ENCODE results near the gene PSMA6. TPM values are rescaled to one million over a fixed set of nuclear protein-coding genes. Genes with fewer than 3 reads are reported as not detected.

The PSMA6 gene
- 225 and 269 TPM in 2 replicates for total RNA-seq

DNA sequence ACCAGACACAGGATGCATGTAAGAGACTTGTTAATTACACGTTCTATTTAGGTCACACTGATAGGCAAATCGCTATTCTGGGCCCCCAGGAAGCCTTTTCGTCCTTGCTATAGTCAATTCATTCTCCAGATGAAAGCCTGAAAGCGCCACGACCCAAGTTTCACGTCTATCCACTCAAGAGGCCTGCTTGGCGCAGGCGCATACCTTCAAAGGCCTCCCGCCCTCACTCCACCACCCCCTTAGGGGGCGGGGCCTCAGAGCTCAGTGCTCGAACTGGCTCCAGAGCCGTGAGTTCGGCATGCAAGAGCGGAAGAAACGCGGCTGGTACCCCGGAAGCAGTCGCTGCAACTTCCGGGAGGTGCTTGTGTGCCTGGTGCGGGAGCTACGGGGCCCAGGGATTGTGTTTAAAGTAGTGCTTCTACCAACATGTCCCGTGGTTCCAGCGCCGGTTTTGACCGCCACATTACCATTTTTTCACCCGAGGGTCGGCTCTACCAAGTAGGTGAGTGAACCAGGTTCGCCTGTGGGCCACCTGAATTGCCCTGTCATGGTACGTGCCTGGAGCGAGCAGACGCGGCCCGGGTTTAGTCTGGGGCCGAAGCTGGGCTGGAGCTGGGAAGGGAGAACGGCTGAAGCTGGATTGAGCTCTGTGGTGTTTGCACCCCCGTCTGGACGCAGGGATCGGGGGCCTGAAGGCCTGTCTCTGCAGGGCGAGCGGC, at the start of gene PSMA6:
TSS of gene PSMA6 (plus strand) at position 332 of the 719 bp plus-strand sequence. CDS start at position 427, 95 bp downstream.

Other genes with a start within 250 kb of the PSMA6 start
- gene FAM177A1, start 246.1 kb upstream of the PSMA6 start, total RNA-seq: 28.1 and 36.2 TPM in 2 replicates
- 51.6 and 53.5 TPM in 2 replicates for gene PPP2R3C, start 170.4 kb upstream of the PSMA6 start, total RNA-seq
- gene PRORP, start 169.8 kb upstream of the PSMA6 start, total RNA-seq: 49.3 and 55.1 TPM in 2 replicates
- 80.5 and 80.6 TPM in 2 replicates for gene NFKBIA, start 112.4 kb downstream of the PSMA6 start, total RNA-seq
- gene INSM2, start 241.8 kb downstream of the PSMA6 start, total RNA-seq: not detected in 2 replicates